Lung microvascular endothelial cell (primary cell): ENCODE measurements around the gene CATSPERE. TPM values are rescaled to one million over a fixed set of nuclear protein-coding genes. Genes with fewer than 3 reads are reported as not detected.
"Not testable (repeated sequence)": the region's sequence is repeated elsewhere in the genome, so short reads cannot be mapped to it uniquely, and the experiment has no call there.

Experiments
- DNase-seq, 2 donors: peaks; one replicate each; pipeline versions ENCODE4 v3.0.0 to v3.0.0-alpha.2; 2010; ENCODE audit warnings: low read depth in 2 of 2
- total RNA-seq: library from RNA; depleted of rRNA; stranded (reverse); fragments of >200 nt; gene quantifications from 2 replicates; pipeline ENCODE4 v1.2.1, GENCODE V29; 2014

CATSPERE gene
- total RNA-seq, 1 donor from 2014 or later, result 1.6 TPM

DNA sequence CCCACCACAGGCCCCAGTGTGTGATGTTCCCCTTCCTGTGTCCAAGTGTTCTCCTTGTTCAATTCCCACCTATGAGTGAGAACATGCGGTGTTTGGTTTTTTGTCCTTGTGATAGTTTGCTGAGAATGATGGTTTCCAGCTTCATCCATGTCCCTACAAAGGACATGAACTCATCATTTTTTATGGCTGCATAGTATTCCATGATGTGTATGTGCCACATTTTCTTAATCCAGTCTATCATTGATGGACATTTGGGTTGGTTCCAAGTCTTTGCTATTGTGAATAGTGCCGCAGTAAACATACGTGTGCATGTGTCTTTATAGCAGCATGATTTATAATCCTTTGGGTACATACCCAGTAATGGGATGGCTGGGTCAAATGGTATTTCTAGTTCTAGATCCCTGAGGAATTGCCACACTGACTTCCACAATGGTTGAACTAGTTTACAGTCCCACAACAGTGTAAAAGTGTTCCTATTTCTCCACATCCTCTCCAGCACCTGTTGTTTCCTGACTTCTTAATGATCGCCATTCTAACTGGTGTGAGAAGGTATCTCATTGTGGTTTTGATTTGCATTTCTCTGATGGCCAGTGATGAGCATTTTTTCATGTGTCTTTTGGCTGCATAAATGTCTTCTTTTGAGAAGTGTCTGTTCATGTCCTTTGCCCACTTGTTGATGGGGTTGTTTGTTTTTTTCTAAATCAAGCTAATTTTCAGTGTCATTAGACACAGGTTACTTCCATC, 200.7 kb downstream of the CATSPERE start:
- not testable (repeated sequence) for DNase-seq

DNA sequence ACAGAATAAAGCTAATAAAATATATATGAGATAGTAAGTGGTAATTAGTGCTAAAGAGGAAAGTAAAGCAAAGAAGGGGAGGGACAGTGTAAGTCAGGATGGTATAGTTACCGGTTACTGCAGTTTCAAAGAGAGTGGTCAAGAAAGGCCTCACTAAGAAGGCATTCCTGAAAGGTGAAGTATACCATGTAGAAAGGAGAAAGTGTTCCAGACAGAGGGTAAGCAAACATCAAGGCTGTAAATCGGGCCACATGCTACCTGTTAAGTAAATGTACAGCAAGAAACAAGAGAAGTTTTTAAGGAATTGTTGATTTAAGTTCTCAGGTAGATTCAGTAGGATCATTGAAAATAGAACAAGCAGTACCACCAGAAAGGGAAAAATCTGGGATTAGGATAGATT, 201.5 kb downstream of the CATSPERE start:
- no peak for DNase-seq

DNA sequence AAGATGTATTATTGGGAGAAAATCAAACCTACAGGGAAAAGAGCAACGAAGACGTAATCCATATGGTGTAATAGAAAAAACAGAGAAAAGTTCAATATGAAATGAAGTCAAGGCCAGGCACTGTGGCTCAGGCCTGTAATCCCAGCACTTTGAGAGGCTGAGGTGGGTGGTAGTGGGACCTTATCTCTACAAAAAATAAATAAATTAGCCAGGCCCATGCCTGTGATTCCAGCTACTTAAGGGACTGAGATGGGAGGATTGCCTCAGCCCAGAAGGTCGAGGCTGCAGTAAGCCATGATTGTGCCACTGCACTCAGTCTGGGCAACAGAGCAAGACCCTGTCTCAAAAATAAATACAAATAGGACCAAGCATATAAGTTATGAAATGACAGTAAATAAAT, 203.3 kb downstream of the CATSPERE start:
- DNase-seq, result no peak

DNA sequence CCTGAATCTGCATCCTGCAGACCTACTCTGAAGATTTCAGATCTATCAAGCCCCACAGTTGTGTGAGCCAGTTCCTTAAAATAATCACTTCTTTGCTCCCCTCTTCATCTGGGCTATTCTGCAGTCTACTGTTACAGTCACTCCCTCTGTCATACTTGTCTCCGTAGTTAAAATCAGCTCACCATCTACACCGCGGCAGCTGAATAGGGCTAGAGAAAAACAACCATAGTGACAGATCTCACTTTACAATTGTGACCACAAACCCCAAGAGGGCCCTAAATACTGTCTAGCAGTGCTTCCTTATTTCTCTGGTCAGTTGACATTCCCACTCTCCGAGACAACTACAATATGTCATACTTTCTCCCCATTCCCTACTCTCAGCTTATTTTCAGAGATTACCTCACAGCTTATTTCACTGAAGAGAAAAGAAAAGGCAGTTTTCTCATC, 204.7 kb downstream of the CATSPERE start:
- DNase-seq, result no peak

DNA sequence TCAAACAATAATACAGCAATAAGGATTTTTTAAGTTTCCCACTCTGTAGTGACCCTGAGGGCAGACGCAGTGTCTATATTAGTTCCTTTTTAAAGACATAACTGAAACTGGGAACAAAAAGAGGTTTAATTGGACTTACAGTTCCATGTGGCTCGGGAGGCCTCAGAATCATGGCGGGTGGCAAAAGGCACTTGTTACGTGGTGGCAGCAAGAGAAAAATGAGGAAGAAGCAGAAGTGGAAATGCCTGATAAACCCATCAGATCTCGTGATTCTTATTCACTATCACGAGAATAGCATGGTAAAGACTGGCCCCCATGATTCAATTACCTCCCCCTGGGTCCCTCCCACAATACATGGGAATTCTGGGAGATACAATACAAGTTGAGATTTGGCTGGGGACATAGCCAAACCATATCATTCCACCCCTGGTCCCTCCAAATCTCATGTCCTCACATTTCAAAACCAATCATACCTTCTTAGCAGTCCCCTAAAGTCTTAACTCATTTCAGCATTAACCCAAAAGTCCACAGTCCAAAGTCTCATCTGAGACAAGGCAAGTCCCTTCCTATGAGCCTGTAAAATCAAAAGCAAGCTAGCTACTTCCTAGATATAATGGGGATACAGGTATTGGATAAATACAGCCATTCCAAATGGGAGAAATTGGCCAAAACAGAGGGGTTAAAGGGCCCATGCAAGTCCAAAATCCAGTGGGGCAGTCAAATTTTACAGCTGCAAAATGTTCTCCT, 205.8 kb downstream of the CATSPERE start:
- DNase-seq, result not testable (repeated sequence)

DNA sequence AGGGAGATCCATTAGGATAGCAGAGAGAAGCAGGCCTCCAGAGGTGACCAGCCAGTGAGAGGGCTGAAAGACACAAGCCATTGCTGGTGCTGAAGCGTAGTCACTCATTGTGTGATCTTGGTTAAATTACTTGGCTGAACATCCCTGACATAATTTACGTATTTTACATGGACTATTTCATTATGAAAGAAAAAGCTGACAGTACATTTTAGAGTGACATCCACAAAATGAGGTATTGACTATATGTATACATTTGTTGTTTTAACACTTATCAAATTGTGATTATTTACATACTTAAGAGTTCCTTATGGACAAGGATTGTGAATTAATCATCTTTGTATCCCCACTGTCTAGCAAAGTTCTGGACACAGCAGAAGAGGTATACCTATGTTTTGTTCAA, 206.7 kb downstream of the CATSPERE start:
- no peak for DNase-seq

DNA sequence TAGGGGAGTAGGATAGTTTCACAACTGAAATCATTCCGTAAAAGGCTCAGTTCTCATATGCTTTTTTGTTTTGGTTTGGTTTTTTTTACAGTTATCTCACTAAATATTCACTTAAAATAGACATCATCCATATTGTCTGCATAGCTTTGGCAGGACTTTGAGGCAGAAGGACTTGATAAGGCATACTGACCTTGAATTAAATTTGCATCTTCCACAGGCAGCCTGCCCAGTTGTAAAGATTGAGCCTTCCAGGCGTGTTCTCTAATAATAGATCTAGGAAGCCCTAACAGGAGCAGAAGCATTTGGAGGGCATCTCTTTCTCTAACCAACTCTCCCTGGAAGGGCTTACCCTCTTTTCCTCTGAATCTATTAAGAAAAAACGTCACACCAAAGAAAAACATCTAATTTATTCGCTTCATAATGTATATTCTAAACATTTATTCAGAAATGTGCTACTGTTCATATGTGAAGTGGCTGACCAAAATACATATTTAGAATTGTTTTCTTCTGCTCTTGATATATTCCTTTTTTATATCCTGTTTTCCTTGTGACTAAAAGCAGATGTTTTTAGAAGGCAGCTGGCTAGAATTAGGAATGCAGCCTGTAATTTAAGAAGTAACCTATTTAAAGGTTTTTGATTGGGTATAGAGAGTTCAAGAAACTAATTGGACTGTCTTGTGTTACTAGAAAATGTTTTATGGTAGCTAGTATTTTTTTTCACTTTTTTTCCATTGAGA, 212.0 kb downstream of the CATSPERE start:
- DNase-seq, result no peak

DNA sequence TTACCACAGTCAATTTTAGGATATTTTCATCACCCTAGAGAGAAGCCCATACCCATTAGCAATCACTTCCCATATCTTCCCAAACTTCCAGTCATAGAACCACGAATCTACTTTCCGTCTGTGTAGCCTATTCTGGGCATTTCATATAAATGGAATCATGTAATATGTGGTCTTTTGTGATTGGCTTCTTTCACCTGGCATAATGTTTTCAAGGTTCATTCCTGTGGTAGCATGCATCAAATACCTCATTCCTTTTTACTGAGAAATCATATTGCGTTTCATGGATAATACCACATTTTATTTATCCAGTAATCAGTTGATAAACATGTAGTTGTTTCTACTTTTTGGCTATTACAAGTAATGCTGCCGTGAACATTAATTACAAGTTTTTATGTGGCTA, 213.4 kb downstream of the CATSPERE start:
- DNase-seq, result no peak

DNA sequence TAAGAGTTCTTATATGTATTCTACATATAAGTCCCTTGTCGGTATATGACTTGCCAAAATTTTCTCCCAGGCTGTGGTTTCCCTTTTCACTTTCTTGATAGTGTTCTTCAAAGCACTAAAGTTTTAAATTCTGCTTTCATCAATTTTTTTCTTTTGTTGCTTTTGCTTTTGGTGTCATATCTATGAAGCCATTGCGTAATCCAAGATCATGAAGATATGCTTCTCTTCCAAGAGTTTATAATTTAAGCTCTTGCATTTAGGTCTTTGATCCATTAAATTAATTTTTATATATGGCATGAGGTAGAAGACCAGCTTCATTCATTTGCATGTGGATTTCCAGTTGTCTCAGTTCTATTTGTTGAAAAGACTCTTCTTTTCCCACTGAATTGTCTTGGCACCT, 214.1 kb downstream of the CATSPERE start:
- DNase-seq, result no peak

DNA sequence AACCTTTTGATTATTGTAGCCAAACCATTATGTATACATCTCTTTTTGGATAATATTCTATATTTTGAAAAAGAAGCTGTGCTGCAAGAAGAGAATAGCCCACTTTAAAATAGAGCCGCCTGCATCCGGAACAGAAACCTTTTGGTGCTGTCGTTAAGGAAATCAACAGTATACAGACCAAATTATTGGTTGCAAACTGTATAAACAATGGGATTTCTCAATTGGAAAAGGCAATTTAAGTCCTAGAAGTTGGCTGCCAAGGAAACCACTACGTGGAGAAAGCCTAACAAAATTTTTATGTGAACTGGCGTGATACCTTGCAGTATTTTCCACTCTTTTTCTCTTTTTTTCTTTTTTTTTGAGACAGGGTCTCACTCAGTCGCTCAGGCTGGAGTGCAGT, 217.6 kb downstream of the CATSPERE start:
- DNase-seq, result peak; percentile 5 to 80

DNA sequence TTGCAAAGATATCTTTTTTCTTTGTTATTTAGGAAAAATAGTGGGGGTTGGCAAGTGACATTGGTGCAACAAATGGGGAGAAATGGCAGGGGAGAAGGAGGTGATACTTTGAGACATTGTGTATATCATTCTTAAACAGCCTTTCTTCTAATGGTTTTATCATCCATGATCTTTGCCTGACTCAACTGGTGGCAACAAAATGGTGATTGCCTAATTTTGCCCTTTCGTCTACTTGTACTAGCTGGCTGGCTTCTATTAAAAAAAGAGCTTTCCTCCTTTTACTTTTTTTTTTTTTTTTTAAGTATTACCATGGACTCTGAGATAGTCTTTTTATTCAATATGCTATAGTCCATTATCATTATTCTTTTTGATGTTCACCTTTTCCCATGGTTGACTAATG, 219.6 kb downstream of the CATSPERE start:
- no peak for DNase-seq

DNA sequence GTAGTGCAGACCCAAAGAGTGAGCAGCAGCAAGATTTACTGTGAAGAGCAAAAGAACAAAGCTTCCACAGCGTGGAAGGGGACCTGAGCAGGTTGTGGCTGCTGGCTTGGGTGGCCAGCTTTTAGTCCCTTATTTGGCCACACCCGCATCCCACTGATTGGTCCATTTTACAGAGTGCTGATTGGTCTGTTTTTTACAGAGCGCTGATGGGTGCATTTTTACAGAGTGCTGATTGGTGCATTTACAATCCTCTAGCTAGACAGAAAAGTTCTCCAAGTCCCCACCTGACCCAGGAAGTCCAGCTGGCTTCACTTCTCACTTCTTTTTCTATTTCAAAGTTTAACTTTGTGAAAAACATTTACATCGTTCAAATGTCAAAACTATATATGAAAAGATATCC, 221.0 kb downstream of the CATSPERE start:
- DNase-seq, result not testable (repeated sequence)

Other genes starting within 250 kb of the CATSPERE start
- gene ADSS2, start 9.4 kb upstream of the CATSPERE start, total RNA-seq, result 51.6 and 66.3 TPM in 2 replicates
- 38.9 and 41.2 TPM in 2 replicates for gene DESI2, start 191.9 kb downstream of the CATSPERE start, total RNA-seq